GM21360 (cell line): Measurements from ENCODE around the gene FGF8.

Experiments
- ATAC-seq: cut with Tn5 transposase; IDR thresholded peaks from one replicate; pipeline ENCODE4 v1.9.1; 2021; ENCODE audit warnings: mild to moderate bottlenecking, moderate library complexity; ENCODE audit not compliant: unreplicated experiment

FGF8 gene

DNA sequence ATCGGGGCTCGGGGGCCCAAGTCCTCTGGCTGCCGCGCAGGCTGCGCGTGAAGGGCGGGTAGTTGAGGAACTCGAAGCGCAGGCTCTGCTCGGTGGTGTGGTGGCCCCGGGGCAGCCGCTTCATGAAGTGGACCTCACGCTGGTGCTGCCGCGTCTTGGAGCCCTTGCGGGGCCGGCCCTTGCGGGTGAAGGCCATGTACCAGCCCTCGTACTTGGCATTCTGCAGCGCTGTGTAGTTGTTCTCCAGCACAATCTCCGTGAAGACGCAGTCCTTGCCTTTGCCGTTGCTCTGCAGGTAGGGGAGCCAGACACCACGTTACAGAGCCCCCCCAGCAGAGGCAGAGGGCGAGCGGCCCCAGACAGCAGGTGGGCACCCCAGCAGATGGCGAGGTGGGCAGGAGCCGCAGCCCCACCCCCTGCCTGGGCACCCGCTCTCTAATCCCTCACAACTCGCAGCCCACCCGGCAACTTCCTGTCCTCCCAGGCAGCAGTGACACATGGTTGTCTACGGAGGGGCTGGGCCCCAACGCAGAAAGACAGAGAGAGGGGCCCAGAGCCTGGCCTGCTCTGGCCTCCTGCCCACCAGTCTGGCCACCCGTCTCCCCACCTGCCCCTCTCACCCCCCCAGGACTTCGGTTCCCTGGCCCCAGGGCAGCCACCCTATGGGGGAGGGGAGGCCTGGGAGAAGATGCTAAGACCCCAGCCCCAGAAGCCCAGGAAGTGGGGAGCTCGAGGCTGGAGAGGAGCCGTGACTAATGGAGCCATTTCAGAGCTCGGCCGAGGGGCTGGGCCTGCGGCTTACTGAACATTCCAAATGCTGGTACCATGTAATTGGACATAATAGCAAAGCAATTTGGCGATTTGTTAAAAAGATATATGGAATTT, 5.3 kb downstream of the FGF8 start:
- no peak for ATAC-seq

DNA sequence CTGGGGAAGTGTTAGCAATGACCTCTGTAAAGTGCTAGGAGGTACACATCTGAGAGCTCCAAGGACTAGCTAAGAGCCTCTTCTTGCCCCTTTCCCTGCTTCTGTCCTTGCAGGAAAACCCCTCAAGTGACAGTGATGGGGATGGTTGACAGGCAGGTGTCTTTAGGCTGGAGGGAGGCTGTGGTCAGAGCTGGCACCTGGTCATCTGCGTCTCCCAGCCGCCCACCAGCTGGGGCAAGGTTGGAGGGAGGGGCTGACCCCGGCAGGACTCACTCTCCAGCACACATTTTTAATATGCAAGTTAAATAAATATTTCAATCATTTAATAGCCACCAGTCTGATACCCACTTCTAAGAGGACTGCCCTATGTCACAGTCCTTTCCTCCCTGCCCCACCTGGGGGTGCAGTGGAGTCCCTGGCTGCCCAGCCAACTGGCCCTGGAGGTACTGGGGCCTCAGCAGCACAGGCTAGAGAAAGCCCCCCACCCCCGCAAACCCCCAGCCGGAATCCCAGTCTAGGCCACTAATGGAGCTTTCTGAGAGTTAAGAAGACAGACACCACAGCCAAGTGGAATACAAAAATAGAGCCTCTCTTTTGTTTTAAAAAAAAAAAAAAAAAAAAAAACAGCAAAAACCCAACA, 6.3 kb downstream of the FGF8 start:
- no peak for ATAC-seq

GRCh38 chr10:101768791-101769170, 7.1 kb downstream of the FGF8 start:
- no peak for ATAC-seq

GRCh38 chr10:101767966-101768790, 7.7 kb downstream of the FGF8 start:
- ATAC-seq: no peak

DNA sequence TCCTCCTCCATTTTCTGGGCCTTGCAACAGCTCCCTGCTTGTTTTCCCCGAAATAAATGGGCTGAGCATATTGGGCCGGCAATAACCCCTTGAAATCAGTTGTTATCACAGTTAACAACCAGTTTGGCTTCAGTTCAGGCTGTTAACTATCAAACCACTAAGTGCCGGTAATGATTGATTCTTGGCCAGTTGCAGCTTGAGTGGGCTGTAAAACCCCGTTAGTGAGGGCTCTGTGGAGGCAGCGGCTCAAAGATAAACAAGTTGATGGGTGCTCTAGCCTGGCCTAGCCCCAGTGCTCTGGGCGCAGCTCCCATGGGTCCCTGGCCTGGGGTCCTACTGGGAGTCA, 8.3 kb downstream of the FGF8 start:
- no peak for ATAC-seq

DNA sequence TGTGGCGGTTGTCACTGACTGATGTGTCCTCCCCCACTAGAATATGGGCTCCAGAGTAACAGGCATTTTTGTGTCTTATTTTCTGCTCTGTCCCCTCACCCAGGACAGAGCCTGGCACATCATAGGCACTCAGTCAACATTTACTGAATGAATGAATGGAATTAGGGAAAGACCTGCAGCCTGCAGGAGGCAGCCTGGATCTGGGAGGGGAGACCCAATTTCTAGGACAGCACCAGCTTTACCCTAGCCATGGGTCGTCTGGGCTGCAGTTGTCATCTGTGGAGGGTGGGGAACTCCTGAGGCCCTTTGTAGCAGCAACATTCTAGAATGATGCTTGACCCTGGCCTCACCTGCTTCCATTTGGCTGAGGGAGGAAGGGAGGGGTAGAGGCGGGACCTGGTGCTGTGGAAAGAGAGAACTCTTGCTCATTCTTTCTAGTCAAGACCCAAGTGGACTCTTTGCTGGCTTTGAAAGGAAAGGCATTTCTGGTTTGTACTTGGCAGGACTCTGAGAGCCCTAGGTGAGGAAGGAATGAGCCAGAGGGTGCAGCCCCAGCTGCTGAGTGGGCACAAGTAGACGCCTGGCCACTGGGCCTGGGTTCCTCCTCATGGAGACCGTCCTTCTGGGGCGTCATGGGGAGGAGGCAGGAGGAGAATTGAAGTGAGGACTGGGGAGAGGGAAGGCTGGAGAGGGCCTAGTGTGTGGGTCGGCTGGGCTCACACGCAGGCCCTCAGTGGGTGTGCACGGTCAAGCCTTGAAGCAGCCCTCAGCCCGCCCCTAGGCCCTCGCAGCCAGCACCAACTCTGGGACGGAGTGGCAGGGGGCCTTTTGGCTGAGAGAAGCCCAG, 8.9 kb downstream of the FGF8 start:
- ATAC-seq: no peak

GRCh38 chr10:101766306-101766705, 9.6 kb downstream of the FGF8 start:
- ATAC-seq: no peak

DNA sequence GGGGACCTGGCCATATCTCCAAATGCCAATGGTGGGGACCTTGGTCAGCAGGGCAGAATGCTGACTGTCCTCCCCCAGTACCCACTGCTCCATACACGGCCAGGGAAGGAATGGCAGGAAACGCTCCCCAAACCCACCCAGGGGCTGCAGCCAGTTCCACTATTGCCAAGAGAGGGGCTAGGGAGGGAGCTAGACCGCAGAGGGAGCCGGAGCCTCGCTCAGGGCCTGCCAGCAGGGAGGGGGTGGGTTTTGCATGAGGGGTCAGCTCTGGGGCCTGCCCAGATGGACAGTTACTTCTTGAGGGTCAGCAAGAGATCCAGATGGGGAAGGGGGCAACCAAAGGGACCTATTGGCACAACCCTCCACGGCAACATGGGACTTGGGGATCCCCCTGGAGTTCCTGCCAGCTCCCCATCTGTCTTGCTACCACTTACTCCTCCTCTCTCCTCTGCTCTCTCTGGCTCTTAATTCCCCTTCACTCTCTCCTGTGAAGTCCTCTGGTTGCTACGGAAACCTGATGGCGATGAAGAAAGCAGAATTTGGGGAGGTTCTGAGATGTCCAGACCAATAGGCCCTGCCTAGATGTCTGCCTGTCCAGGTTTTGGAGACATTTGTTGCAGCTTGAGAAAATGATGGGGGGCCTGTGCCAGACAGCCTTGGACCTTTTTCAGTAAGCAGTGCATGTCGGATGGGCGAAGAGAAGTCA, 12.6 kb downstream of the FGF8 start:
- ATAC-seq: no peak

GRCh38 chr10:101762736-101763135, 13.2 kb downstream of the FGF8 start:
- ATAC-seq: no peak

- ATAC-seq: no peak
These were observed 14.7 kb downstream of the FGF8 start for GRCh38 chr10:101761226-101761625.

DNA sequence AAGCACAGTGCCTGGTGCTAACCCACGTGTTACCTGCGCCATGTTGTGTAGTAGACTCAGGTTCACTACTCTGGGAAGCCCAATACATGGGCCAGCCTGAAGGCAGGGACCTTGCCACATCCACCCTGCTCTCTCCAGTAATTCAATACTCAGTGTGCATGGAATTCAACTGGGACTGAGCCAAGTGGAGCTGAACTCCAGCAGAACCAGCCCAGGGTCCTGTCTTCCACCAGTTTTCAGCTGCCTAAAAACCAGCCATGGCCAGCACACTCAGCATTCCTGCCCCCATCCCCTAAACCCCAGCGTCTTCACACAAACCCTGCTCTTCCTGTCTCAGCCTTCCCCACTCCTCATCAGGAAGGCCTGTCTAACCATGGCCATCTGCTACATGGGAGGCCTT, 15.4 kb downstream of the FGF8 start:
- no peak for ATAC-seq

DNA sequence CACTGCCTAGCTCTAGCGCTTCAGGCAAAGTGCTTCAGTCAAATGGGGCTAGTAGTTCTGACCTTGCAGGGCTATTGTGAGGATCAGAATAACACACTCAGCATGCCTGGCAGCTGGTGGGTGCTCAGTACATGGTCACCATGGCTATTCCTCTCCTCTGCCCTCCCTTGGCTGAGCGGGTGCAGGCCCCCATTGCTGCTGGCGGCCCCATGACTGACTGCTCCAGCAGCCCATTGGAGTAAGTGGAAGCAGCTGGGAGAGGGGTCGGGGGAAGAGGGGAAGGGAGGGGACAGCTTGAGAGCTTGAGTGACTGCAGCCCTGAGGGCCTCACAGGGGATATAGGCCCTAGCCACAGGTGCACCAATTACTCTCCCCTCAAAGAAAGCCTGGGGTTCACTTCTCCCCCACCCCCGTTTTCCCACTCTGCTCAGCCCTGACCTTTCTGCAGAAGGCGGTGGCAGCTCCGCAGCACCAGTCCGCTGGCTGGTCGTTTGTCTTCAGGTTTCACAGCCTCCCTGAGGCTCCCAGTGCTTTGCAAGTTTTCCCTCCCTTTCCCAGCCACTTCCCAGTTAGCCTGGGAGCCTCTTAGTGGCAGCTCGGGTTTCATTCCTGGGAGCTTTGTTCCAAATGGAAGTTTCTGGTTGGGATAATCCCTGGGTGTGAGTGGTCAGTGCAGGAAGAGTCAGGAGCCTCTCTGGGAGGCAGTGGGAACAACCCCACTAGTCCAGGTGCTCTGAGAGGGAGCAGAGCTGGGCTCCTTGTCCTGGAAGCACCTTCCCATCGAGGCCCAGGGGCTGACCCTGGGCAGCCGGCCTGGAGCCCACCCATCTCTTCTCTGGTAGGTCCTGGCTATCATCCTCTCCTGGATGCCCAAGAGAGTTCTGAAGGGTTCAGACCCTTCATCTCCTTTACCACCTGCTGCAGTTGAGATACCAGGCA, 16.3 kb downstream of the FGF8 start:
- no peak for ATAC-seq

DNA sequence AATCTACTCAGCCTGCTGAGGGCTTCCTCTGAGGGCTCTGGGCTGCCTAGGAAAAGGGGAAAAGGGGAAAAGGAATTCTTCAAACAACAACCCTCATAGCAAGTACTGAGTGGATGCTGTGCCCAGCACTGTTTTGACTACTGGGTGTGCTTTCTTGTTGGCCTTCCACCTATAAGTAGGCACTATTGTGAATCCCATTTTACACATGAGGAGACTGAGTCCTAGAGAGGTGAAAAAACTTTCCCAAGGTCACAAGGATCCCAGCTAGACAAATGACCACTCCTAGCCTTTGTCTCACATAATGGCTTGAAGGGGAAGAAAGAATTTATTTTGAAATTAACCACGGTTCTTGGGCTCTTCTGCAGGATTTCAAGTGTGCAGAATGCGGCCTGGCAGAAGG, 17.1 kb downstream of the FGF8 start:
- ATAC-seq: no peak

DNA sequence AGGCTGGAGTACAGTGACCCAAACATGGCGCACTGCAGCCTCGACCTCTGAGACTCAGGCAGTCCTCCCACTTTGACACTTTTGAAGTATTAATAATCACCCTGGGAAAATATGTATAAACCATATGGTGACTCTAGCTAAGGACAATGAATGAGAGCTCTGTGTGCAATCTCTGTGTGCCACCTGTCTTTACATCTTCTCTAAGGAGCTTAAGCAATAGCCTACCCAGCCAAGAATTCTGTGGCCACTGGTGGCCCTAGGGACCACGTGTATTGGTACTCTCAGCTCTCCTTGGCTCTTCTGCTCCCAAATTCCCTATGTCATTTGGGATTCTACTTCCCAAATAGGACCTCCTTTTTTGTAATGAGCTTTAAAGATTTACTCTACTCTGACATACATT, 23.7 kb downstream of the FGF8 start:
- no peak for ATAC-seq

DNA sequence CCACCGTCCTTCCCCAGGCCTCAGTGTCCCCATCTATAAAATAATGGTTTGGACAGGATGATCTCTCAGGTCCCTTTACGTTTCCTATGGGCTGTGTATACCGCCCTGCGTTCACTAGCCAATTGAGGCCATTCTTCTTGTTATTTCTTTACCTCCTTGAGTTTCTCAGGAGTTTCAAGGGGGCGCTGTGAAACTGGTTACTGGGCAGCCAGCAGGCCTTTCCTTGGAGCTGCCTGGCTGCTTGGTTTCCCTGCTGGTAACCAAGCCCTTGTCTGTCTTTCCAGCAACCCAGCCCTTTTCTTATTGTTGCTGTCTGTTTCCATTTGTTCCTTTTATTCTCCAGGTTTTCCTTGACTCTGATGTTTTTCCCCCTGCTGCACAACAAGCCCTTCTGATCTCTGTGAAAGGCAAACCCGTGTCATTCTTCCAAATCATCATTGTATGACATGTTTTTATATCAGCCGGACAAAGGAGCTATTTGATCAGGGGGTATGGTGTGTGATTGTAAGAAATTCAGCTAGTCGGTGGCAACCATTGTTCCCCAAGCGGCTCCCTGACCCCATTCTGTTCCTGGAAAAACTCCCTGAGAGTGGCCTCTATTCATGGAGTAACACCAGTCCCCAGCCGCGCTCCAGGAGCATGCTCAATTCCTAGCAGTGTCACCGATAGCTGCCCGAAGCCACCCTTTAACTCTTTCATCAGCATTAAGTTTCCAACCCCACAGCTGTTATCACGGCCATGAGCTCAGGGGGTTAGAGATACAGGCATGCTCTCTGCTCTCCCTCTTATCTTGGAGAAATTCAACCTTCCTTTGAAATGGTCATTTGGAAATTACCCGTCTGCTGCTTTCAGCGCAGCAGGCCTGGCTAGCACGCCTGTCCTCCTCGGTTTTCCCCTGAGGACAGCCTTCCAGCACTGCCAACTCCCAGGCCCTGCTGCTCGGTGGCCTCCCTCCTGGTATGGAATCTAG, 26.6 kb downstream of the FGF8 start:
- no peak for ATAC-seq

GRCh38 chr10:101748496-101748895, 27.4 kb downstream of the FGF8 start:
- no peak for ATAC-seq

GRCh38 chr10:101745074-101745696, 30.7 kb downstream of the FGF8 start:
- ATAC-seq: no peak

- no peak for ATAC-seq
These were observed 31.6 kb downstream of the FGF8 start for GRCh38 chr10:101744267-101744666.
